HG02973 (cell line): Measurements from ENCODE around the gene BDNF.
"Not testable (repeated sequence)": the region's sequence is repeated elsewhere in the genome, so short reads cannot be mapped to it uniquely, and the experiment has no call there.

Experiments
- ATAC-seq: cut with Tn5 transposase; IDR thresholded peaks from one replicate; pipeline ENCODE4 v1.9.1; 2021; ENCODE audit warnings: moderate library complexity; ENCODE audit not compliant: unreplicated experiment

BDNF gene

DNA sequence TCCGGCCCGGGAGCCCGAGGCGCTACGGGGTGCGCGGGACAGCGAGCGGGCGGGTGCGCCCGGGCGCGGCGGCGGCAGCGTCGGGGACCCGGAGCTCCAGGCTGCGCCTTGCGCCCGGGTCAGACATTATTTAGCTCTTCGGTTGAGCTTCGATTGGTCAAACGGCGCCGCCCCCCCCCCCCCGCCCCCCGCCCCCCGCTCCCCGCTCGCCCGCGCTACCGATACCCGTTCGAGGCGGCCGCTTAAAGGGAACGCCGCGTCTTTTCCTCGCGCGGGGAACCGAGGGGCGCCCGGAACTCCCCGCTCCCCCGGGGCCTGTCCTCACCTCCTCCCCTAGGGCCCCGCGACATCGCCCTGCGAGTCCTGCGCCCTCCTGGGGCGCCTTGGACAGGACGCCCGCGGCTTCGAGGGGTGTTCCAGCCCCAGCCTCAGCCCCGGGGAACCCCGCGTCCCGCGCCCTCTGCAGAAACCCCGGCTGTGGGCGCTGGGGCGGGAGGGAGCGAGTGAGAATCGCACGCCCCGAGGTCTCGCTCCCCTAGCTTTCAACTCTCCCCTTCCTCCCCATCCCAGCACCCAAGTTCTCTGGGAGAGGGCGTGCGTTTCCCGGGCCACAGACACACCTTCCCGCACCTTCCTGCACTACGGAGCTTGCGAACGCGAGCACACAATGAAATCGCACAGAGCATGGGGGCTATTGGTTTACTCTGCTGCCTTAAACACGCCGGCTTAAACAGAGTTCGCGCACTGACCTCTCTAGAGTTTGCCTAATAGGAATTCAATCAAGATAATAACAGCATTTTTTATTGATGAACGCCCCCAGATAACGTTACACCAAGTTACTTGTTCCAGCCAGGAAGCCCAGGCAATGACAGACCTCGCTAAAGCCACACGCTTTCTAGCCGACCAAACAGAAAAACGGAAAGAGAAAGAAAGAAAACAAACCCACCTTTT lies at the start of gene BDNF:
Gene BDNF (minus strand): TSS at position 105 of the 951 bp plus-strand sequence. CDS start 41,891 bp downstream, outside the sequence.
- ATAC-seq: no peak

- ATAC-seq: no peak
Measured at GRCh38 chr11:27740362-27741013, 40.2 kb upstream of the BDNF start.

- ATAC-seq: no peak
Measured at GRCh38 chr11:27735281-27735680, 35.0 kb upstream of the BDNF start.

- not testable (repeated sequence) for ATAC-seq
Measured at GRCh38 chr11:27731803-27732202, 31.5 kb upstream of the BDNF start.

GRCh38 chr11:27726981-27727380 lies 26.7 kb upstream of the BDNF start:
- ATAC-seq: no peak

- no peak for ATAC-seq
Measured at GRCh38 chr11:27723687-27724086, 23.4 kb upstream of the BDNF start.

DNA sequence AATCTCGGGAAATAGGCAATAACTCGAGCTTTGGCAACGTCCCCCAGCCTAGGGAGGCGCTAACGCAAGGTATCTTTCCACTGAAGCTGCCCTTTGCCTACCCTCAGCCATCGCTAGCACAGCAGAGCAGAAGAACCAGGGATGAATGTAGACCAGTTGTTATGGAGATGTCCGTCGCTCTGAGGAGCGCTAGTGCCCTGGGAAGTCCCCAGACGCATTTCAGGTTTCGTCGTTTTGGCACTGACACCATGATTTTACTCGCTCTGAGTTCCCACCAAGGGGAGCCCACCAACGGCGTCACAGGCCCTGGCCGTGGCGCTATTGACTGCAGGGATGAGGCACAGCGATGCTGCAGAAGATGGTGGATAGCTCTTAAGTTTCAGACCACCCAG lies 22.7 kb upstream of the BDNF start:
- no peak for ATAC-seq

- ATAC-seq: no peak
Measured at GRCh38 chr11:27722117-27722952, 22.1 kb upstream of the BDNF start.

GRCh38 chr11:27721264-27722116 lies 21.2 kb upstream of the BDNF start:
- ATAC-seq: no peak

DNA sequence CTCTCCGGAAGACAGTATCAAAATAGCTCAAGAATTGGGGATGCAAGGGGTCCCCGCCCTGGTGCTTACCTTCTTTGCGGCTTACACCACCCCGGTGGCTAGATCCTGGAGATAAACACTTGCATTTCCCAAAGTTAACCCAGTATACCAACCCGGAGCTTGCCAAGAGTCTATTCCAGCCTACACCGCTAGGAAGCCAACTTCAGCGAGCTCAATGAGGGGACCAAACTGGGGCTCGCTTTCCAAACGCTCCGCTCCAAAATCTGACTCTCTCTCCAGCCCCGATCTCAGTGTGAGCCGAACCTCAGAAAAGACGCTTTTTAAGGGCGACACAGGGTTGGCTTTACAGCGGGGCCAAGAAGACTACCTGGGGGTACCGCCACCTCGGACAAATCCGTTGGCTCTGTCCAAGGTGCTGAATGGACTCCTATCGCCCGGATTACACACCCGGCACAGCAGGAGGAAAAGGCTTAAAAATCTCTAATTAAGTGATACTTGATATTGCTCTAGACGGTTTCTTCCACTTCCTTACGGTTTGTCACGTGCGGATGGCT lies 20.1 kb upstream of the BDNF start:
- no peak for ATAC-seq

- no peak for ATAC-seq
Measured at GRCh38 chr11:27719546-27719925, 19.3 kb upstream of the BDNF start.

DNA sequence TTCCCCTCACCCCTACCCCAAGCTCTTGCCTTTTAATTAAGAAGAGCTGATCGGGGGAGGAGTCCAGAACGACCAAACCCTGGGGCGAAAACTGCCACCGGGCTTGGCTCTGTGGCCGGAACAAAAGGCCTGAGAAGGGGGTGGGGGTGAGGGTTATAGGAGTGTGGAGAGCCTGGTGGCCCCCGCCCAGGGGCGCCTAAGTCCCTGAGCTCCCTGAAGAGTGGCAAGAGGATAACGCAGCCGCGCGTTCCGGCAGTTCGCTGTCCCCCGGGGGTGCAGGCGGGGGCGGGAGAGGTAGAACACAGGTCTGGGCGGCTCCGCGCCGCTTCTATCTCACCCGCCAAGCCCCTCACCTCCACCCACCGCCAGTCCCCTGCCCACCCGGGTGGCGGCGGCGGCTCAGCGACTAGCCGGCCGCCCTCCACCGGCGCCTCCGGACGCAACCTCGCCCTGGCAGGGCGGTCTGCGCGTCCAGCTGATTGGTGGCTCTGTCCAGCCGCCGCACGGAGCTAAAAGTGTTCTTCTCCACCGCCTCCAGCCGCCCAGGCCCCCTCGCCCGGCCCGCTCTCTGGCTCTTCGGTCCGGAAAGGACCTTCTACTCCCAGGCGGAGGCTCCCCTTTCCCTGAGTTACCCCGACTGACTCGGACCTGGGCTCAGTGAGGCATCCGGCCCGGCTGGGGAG lies 18.7 kb upstream of the BDNF start:
- ATAC-seq: no peak

DNA sequence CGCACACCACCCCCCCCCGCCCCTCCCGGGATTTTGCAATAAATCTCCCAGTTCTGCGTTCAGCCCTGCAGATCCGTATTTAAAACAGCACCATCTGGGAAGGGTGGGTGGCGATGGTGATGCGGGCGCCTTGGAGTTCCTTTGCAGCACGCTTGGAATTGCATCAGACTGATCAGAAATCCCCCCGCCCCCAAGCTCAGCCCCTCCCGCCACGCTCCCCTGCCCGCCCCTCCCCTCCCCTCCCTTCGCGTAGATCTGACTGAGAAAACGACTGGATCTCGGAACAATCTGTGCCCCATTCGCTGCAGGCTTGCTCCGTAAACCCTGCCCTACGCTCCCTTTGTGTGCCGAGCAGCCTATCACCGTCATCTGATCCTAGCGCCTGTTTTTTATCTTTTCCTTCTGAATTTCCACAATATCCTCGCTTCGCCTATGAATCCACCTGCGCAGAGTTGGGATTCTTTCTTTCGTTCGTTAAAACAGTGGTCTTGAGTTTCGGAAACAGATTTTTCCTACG lies 18.1 kb upstream of the BDNF start:
- no peak for ATAC-seq

- ATAC-seq: no peak
Measured at GRCh38 chr11:27717801-27718229, 17.6 kb upstream of the BDNF start.

- no peak for ATAC-seq
Measured at GRCh38 chr11:27717377-27717776, 17.1 kb upstream of the BDNF start.

GRCh38 chr11:27716835-27717234 lies 16.6 kb upstream of the BDNF start:
- no peak for ATAC-seq

DNA sequence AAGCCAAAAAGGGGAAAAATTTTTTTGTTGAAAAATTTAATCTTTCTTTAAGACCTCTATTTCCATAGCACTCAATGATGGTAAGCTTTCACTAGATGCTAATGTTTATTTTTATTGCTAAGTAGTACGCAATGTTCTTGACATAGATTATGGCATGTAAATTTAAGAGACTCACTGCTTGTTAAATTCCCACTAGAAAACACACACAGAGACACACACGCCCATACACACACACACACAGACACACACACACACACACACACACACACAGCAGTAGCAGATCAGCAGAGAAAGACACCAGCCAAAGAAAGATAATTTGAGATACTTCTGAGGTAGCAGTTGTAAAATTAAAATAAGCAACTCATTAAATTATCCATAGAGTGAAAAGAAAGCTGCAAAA lies 16.0 kb upstream of the BDNF start:
- no peak for ATAC-seq

GRCh38 chr11:27711725-27712124 lies 11.5 kb upstream of the BDNF start:
- ATAC-seq: no peak

DNA sequence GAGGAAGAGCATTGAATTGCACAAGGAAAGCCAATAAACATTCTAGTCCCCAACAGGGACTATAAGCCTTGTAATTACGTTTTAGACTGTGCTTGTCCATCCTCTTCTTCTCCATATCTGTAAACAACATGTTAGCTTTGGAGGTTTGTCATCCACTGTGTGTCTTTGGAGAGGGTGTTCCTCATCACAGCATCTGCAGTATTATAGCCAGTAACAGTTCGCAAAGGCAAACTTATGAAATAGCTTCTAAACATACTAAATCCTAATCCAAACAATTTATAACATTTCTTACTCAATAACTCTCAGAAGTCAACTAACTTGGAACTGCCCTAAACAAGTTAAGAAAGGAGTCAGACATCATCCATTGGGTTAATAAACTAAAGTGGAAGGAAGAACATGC lies 10.3 kb upstream of the BDNF start:
- ATAC-seq: no peak
